Loucy (cell line): ENCODE measurements around the gene ADORA1.

Experiments
- CTCF ChIP-seq: fragments of 200-600 bp; sonication (generic); conservative IDR thresholded peaks from 2 replicates; pipeline ENCODE4 v1.5.1; 2014; ENCODE audit warnings: mild to moderate bottlenecking, antibody characterized with exemption, low read length
- EZH2phosphoT487 ChIP-seq: fragments of 200-600 bp; IDR thresholded peaks from 2 replicates; pipeline ENCODE4 v1.6.1; 2018; ENCODE audit warnings: antibody characterized with exemption, mild to moderate bottlenecking, moderate library complexity, borderline replicate concordance

- no peak for TF ChIP-seq CTCF
- TF ChIP-seq EZH2phosphoT487, result no peak
Measured at GRCh38 chr1:203130358-203130985, 2.9 kb downstream of the ADORA1 start.
